ENCODE measurements around the gene TSPAN4. TPM values are rescaled to one million over a fixed set of nuclear protein-coding genes. Genes with fewer than 3 reads are reported as not detected.
A peak's percentile ranks its signal among the peaks of the same experiment; 100 is the strongest.

TSPAN4 gene
- total and polyA plus RNA-seq, 2 of the 13 experiments (the other 11 are each of a cell fraction or from before 2014, with no cell fraction given): 31.7 to 68.3 TPM

DNA sequence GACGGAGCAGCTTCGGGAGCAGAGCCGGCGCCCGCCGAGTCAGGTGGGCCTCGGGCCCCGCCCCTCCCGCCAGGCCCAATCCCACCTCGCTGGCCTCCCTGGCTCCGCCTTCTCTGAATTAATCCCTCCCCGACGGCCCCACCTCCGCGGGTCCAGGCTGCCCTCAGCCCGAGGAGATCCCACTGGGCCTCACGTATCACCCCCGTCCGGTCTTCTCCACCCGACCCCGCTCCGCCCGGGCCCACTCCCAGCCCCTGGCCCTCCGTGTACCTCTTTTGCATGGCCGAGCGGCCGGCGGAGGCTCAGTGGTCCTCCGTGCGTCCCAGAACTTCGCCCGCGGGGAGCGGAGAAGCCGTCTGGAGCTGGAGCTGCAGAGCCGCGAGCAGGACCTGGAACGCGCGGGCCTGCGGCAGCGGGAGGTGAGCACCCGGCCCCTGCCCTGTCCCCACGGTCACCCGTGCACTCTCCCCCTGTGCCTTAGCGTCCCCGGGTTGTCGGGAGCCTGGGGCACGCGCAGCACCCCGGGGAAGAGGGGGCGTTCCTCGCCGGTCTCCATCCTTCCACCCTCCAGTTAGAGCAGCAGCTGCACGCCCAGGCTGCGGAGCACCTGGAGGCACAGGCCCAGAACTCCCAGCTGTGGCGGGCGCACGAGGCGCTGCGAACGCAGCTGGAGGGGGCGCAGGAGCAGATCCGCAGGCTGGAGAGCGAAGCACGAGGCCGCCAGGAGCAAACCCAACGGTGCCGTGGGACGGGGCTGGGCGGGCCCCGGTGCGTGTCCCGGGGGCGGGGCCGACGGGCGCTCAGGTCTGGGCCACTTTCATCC, 12.1 kb upstream of the TSPAN4 start (continued):
- TF ChIP-seq AKAP8 (CRISPR knock-in tag; IDR thresholded peaks at IDR 0.05): peak; percentile 96
- no peak for TF ChIP-seq ZBTB7B (CRISPR knock-in tag; IDR thresholded peaks at IDR 0.05)
- TF ChIP-seq NR2C2 (CRISPR knock-in tag; IDR thresholded peaks at IDR 0.05; ENCODE audit: borderline replicate concordance): 0 out of 2 replicates have a peak, but pooled peaks have one; percentile 8
- TF ChIP-seq, protein P1, sequence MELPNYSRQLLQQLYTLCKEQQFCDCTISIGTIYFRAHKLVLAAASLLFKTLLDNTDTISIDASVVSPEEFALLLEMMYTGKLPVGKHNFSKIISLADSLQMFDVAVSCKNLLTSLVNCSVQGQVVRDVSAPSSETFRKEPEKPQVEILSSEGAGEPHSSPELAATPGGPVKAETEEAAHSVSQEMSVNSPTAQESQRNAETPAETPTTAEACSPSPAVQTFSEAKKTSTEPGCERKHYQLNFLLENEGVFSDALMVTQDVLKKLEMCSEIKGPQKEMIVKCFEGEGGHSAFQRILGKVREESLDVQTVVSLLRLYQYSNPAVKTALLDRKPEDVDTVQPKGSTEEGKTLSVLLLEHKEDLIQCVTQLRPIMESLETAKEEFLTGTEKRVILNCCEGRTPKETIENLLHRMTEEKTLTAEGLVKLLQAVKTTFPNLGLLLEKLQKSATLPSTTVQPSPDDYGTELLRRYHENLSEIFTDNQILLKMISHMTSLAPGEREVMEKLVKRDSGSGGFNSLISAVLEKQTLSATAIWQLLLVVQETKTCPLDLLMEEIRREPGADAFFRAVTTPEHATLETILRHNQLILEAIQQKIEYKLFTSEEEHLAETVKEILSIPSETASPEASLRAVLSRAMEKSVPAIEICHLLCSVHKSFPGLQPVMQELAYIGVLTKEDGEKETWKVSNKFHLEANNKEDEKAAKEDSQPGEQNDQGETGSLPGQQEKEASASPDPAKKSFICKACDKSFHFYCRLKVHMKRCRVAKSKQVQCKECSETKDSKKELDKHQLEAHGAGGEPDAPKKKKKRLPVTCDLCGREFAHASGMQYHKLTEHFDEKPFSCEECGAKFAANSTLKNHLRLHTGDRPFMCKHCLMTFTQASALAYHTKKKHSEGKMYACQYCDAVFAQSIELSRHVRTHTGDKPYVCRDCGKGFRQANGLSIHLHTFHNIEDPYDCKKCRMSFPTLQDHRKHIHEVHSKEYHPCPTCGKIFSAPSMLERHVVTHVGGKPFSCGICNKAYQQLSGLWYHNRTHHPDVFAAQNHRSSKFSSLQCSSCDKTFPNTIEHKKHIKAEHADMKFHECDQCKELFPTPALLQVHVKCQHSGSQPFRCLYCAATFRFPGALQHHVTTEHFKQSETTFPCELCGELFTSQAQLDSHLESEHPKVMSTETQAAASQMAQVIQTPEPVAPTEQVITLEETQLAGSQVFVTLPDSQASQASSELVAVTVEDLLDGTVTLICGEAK (IDR thresholded peaks at IDR 0.05): no peak
- TF ChIP-seq, protein P1 (CRISPR knock-in tag; IDR thresholded peaks at IDR 0.05): peak; percentile 37; the same call in 1 of the 2 replicates
- TF ChIP-seq, protein P2, sequence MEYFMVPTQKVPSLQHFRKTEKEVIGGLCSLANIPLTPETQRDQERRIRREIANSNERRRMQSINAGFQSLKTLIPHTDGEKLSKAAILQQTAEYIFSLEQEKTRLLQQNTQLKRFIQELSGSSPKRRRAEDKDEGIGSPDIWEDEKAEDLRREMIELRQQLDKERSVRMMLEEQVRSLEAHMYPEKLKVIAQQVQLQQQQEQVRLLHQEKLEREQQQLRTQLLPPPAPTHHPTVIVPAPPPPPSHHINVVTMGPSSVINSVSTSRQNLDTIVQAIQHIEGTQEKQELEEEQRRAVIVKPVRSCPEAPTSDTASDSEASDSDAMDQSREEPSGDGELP (IDR thresholded peaks at IDR 0.05; ENCODE audit: borderline replicate concordance, low read depth): peak; percentile 56; the same call in 1 of the 2 replicates
- no peak for TF ChIP-seq SALL2 (CRISPR knock-in tag; IDR thresholded peaks at IDR 0.05)
- TF ChIP-seq FOSL1 (CRISPR knock-in tag; IDR thresholded peaks at IDR 0.05; ENCODE audit: borderline replicate concordance): no peak
- TF ChIP-seq, protein P3, sequence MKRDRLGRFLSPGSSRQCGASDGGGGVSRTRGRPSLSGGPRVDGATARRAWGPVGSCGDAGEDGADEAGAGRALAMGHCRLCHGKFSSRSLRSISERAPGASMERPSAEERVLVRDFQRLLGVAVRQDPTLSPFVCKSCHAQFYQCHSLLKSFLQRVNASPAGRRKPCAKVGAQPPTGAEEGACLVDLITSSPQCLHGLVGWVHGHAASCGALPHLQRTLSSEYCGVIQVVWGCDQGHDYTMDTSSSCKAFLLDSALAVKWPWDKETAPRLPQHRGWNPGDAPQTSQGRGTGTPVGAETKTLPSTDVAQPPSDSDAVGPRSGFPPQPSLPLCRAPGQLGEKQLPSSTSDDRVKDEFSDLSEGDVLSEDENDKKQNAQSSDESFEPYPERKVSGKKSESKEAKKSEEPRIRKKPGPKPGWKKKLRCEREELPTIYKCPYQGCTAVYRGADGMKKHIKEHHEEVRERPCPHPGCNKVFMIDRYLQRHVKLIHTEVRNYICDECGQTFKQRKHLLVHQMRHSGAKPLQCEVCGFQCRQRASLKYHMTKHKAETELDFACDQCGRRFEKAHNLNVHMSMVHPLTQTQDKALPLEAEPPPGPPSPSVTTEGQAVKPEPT (CRISPR knock-in tag; IDR thresholded peaks at IDR 0.05; ENCODE audit: low read depth): 0 out of 2 replicates have a peak, but pooled peaks have one; percentile 22
- TF ChIP-seq, protein P4, sequence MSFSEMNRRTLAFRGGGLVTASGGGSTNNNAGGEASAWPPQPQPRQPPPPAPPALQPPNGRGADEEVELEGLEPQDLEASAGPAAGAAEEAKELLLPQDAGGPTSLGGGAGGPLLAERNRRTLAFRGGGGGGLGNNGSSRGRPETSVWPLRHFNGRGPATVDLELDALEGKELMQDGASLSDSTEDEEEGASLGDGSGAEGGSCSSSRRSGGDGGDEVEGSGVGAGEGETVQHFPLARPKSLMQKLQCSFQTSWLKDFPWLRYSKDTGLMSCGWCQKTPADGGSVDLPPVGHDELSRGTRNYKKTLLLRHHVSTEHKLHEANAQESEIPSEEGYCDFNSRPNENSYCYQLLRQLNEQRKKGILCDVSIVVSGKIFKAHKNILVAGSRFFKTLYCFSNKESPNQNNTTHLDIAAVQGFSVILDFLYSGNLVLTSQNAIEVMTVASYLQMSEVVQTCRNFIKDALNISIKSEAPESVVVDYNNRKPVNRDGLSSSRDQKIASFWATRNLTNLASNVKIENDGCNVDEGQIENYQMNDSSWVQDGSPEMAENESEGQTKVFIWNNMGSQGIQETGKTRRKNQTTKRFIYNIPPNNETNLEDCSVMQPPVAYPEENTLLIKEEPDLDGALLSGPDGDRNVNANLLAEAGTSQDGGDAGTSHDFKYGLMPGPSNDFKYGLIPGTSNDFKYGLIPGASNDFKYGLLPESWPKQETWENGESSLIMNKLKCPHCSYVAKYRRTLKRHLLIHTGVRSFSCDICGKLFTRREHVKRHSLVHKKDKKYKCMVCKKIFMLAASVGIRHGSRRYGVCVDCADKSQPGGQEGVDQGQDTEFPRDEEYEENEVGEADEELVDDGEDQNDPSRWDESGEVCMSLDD (CRISPR knock-in tag; IDR thresholded peaks at IDR 0.05; ENCODE audit: borderline replicate concordance): 0 out of 2 replicates have a peak, but pooled peaks have one; percentile 47
- no peak for TF ChIP-seq IRF2 (CRISPR knock-in tag; IDR thresholded peaks at IDR 0.05)
